Activated T-cell treated with anti-CD3 and anti-CD28 coated beads, Interleukin-2, amount 50 U/mL, for 72 hours (primary cell): ENCODE data around the gene C1GALT1. TPM values are rescaled to one million over a fixed set of nuclear protein-coding genes. Genes with fewer than 3 reads are reported as not detected.
A peak's percentile ranks its signal among the peaks of the same experiment; 100 is the strongest.
"Not testable (repeated sequence)": the region's sequence is repeated elsewhere in the genome, so short reads cannot be mapped to it uniquely, and the experiment has no call there.

ENCODE experiments used
- ATAC-seq, 2 donors: fragments of 150-1000 bp; cut with Tn5 transposase; replicated peaks in 1 of 2; 2 replicates each; pipeline ENCODE4 v1.10.0; 2021; ENCODE audit warnings: moderate library complexity in 2 of 2, mild to moderate bottlenecking in 1 of 2
- DNase-seq, 2 donors: peaks; one replicate each; pipeline ENCODE4 v3.0.0; 2021 to 2022; ENCODE audit warnings: mixed read lengths in 1 of 2
- H3K27ac Mint-ChIP-seq: one replicate; pipeline ENCODE4 v1.8.0; 2022; ENCODE audit warnings: mild to moderate bottlenecking, moderate library complexity, mixed read lengths
- H3K27me3 Mint-ChIP-seq: one replicate; pipeline ENCODE4 v1.8.0; 2022; ENCODE audit warnings: low read depth, mixed read lengths
- H3K36me3 Mint-ChIP-seq, 2 donors: one replicate each; pipeline ENCODE4 v1.8.0; 2022; ENCODE audit warnings: mixed read lengths in 2 of 2, mild to moderate bottlenecking in 1 of 2; ENCODE audit not compliant: insufficient read depth in 2 of 2
- H3K4me1 Mint-ChIP-seq: one replicate; pipeline ENCODE4 v1.8.0; 2022; ENCODE audit warnings: low read depth, mixed read lengths
- H3K4me3 Mint-ChIP-seq, 2 donors: one replicate each; pipeline ENCODE4 v1.8.0; 2022; ENCODE audit warnings: mild to moderate bottlenecking in 2 of 2, mixed read lengths in 2 of 2, moderate library complexity in 2 of 2
- H3K9me3 Mint-ChIP-seq, 2 donors: one replicate each; pipeline ENCODE4 v1.8.0; 2022; ENCODE audit warnings: mixed read lengths in 2 of 2
- total RNA-seq, 2 donors: library from RNA; stranded (reverse); gene quantifications; one replicate each; pipeline ENCODE4 v1.2.3, GENCODE V29; 2022

C1GALT1 gene
- total RNA-seq, 2 donors from 2014 or later = 31.0 to 31.8 TPM

DNA sequence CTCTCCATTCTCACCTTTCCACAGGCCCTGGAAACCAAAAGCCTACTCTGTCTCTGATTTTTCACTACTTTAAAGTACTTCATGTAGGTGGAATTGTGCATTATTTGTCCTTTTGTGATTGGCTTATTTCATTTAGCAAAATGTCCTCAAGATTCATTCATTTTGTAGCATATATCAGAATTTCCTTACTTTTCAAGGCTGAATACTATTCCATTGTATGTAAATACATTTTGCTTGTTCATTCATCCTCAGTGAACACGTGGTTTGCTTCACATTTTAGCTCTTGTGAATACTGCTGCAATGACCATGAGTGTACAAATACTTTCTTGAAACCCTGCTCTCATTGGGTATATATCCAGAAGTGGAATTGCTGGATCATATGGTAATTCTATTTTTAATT, 8.8 kb downstream of the C1GALT1 start:
- Mint-ChIP-seq H3K4me3 (no peak overlapping the region), H3K27me3 (no peaks in the 10 kb centered on the region), H3K4me1 (peaks cover 42% of the 10 kb centered on the region), H3K36me3 (peaks cover 4 to 7% of the 10 kb centered on the region in 2 donors), H3K9me3 (peaks cover 3 to 9% of the 10 kb centered on the region in 2 donors), H3K27ac (no peak overlapping the region)
- ATAC-seq = no peak
- no peak for DNase-seq

DNA sequence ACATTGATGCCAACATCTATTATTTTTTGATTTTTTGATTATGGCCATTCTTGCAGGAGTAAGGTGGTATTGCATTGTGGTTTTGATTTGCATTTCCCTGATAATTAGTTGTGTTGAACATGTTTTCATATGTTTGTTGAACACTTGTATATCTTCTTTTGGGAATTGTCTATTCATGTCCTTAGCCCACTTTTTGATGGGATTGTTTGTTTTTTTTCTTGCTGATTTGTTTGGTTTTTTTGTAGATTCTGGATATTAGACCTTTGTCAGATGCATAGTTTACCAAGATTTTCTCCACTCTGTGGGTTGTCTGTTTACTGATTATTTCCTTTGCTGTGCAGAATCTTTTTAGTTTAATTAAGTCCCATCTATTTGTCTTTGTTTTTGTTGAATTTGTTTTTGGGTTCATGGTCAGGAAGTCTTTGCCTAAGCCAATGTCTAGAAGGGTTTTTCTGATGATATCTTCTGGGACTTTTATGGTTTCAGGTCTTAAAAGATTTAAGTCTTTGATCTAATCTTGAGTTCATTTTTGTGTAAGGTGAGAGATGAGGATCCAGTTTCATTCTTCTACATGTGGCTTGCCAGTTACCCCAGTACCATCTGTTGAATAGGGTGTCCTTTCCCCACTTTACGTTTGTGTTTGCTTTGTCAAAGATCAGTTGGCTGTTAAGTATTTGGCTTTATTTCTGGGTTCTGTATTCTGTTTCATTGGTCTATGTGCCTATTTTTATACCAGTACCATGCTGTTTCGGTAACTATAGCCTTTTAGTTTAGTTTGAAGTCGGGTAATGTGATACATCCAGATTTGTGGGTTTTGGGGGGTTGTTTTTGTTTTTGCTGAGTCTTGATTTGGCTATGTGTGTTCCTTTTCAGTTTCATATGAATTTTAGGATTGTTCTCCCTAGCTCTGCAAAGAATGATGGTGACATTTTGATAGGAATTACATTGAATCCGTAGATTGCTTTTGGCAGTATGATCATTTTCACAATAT, 10.7 kb downstream of the C1GALT1 start:
- Mint-ChIP-seq H3K9me3 (peaks cover 3 to 11% of the 10 kb centered on the region in 2 donors), H3K4me3 (peak overlapping the region; percentile 41 to 82), H3K4me1 (peaks cover 41% of the 10 kb centered on the region), H3K36me3 (peaks cover 9 to 15% of the 10 kb centered on the region in 2 donors), H3K27ac (peak overlapping the region; percentile 87)
- DNase-seq, H3K27me3 Mint-ChIP-seq: not testable (repeated sequence)
- peak; percentile 30 to 34 for ATAC-seq

DNA sequence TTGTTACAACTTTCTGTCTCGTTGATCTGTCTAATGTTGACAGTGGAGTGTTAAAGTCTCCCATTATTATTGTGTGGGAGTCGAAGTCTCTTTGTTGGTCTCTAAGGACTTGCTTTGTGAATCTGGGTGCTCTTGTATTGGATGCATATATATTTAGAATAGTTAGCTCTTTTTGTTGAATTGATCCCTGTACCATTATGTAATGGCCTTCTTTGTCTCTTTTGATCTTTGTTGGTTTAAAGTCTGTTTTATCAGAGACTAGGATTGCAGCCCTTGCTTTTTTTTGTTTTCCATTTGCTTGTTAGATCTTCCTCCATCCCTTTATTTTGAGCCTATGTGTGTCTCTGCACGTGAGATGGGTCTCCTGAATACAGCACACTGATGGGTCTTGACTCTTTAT, 17.2 kb downstream of the C1GALT1 start:
- not testable (repeated sequence) for H3K27me3 Mint-ChIP-seq, ATAC-seq, H3K9me3 Mint-ChIP-seq, DNase-seq, H3K27ac Mint-ChIP-seq
- Mint-ChIP-seq H3K4me1 (peaks cover 69% of the 10 kb centered on the region), H3K36me3 (peaks cover 9 to 21% of the 10 kb centered on the region in 2 donors), H3K4me3 (peak overlapping the region in 1 of 2 donors; percentile 48)

DNA sequence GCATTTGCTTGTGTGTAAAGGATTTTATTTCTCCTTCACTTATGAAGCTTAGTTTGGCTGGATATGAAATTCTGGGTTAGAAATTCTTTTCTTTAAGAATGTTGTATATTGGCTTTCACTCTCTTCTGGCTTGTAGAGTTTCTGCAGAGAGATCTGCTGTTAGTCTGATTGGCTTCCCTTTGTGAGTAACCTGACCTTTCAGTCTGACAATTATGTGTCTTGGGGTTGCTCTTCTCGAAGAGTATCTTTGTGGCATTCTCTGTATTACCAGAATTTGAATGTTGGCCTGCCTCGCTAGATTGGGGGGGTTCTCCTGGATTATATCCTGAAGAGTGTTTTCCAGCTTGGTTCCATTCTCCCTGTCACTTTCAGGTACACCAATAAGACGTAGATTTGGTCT, 17.9 kb downstream of the C1GALT1 start:
- H3K36me3 Mint-ChIP-seq = peaks cover 9 to 21% of the 10 kb centered on the region in 2 donors
- not testable (repeated sequence) for DNase-seq, H3K27me3 Mint-ChIP-seq, H3K9me3 Mint-ChIP-seq
- peak overlapping the region; percentile 48 to 79 for H3K4me3 Mint-ChIP-seq
- H3K4me1 Mint-ChIP-seq = peaks cover 69% of the 10 kb centered on the region
- ATAC-seq = peak; percentile 41 to 47
- H3K27ac Mint-ChIP-seq = peak overlapping the region; percentile 58

DNA sequence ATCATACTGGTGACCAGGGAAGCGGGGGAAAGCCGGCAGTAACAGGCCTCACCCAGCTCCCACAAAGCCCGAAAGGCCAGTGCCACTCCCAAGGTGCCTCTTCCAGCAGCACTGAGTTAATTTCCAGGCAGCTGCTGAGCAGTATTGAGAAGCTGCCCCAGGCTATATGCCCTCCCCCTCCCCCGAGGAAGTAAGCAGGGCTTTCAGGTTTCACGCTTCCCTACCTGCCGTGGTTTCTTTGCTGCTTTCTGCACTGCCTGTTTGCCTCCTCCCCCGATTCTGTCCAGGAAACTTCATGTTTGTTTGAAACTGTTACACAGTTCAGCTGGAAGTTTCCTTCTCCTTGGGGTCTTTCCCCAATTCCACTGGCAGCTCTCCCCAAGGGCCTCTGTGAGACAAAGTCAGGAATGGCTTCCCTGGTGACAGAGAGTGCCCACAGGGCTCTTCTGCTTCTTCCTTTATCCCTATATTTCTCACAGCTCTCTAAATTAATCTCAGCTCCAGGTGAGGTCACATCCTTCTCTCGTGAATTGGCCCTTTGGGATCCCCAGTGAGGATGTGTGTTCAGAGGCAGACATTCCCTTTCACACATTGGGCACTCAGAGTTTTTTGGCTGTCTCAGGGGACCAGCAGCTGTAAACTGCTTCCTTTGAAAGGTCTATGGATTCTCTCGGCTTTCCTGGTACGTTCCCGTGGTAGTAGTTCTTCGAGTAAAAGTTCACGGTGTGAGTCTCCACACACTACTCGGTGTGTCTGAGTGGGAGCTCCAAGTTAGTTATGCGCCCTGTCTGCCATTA, 19.4 kb downstream of the C1GALT1 start:
- DNase-seq (peak; percentile 34 to 50), ATAC-seq (peak; percentile 83 to 86)
- Mint-ChIP-seq H3K27ac (peak overlapping the region; percentile 85), H3K9me3 (peaks cover 1 to 5% of the 10 kb centered on the region in 2 donors), H3K36me3 (peaks cover 7 to 21% of the 10 kb centered on the region in 2 donors), H3K4me3 (peak overlapping the region; percentile 75 to 79), H3K27me3 (no peaks in the 10 kb centered on the region), H3K4me1 (peaks cover 71% of the 10 kb centered on the region)

GRCh38 chr7:7202375-7202720, 20.0 kb downstream of the C1GALT1 start:
- H3K4me3 Mint-ChIP-seq = peak overlapping the region; percentile 75 to 79
- peak overlapping the region; percentile 85 for H3K27ac Mint-ChIP-seq
- no peak for DNase-seq
- H3K27me3 Mint-ChIP-seq = no peaks in the 10 kb centered on the region
- peaks cover 77% of the 10 kb centered on the region for H3K4me1 Mint-ChIP-seq
- H3K9me3 Mint-ChIP-seq = peaks cover 1 to 5% of the 10 kb centered on the region in 2 donors
- peaks cover 10 to 23% of the 10 kb centered on the region in 2 donors for H3K36me3 Mint-ChIP-seq
- ATAC-seq = no peak

DNA sequence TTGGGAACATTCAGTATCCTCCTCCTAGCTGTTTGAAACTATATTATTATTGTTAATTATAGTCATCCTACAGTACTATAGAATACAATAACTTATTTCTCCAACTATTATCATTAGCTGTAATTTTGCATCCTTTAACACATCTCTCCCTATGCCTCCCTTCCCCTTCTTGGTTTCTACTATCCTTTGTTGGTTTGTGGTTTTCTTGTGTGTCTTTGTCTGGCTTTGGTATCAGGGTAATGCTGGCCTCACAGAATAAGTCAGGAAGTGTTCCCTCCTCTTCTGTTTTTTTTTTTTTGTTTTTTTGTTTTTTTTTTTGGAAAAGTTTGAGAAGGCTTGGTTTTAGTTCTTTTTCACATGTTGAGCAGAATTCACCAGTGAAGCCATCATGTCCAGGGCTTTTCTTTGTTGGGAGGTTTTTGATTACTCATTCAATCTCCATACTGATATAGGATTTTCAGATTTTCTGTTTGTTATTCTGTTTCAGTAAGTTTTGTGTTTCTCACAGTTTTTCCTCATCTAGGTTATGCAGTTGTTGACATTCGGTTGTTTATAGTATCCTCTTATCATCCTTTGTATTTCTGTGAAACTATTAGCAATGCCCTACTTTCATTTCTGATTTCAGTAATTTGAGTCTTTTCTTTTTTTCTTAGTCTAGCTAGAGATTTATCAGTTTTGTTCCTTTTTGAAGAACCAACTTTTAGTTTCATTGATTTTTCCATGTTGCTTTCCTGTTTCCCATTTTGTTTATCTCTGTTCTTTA, 21.6 kb downstream of the C1GALT1 start:
- H3K4me1 Mint-ChIP-seq = peaks cover 77% of the 10 kb centered on the region
- peaks cover 1 to 2% of the 10 kb centered on the region in 2 donors for H3K9me3 Mint-ChIP-seq
- no peaks in the 10 kb centered on the region for H3K27me3 Mint-ChIP-seq
- DNase-seq (no peak), ATAC-seq (no peak)
- H3K36me3 Mint-ChIP-seq = peaks cover 7 to 15% of the 10 kb centered on the region in 2 donors
- H3K4me3 Mint-ChIP-seq = peak overlapping the region; percentile 7 to 92
- H3K27ac Mint-ChIP-seq = peak overlapping the region; percentile 99

GRCh38 chr7:7207876-7208275, 25.5 kb downstream of the C1GALT1 start:
- H3K9me3 Mint-ChIP-seq = no peaks in the 10 kb centered on the region
- ATAC-seq (no peak), DNase-seq (no peak)
- H3K4me1 Mint-ChIP-seq = peaks cover 53% of the 10 kb centered on the region
- H3K27me3 Mint-ChIP-seq = no peaks in the 10 kb centered on the region
- H3K27ac Mint-ChIP-seq = peak overlapping the region; percentile 51
- H3K36me3 Mint-ChIP-seq = peaks cover 6 to 16% of the 10 kb centered on the region in 2 donors
- H3K4me3 Mint-ChIP-seq = no peak overlapping the region

DNA sequence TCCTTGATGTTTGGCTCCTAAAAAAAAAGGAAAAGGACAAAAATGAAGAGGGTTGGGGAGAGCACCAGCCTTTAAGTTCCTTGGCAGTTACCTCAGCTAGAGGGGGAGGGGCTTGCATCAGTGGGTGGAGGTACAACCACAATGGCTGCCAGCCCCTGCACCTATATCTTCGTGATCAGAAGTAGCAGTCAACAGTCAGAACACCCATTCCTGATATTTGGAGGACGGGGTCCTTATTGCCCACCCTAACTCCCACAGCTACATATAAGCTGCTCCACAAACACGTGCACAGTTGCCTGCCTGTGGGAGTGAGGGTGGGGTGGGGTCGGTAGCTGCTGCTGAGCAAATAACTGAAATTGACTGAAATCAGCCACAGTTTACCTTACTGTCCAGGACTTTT, 26.2 kb downstream of the C1GALT1 start:
- H3K27me3 Mint-ChIP-seq = no peaks in the 10 kb centered on the region
- no peaks in the 10 kb centered on the region for H3K9me3 Mint-ChIP-seq
- peaks cover 6 to 16% of the 10 kb centered on the region in 2 donors for H3K36me3 Mint-ChIP-seq
- no peak overlapping the region for H3K4me3 Mint-ChIP-seq
- ATAC-seq (no peak), DNase-seq (no peak)
- no peak overlapping the region for H3K27ac Mint-ChIP-seq
- peaks cover 47% of the 10 kb centered on the region for H3K4me1 Mint-ChIP-seq

GRCh38 chr7:7209412-7210050, 27.2 kb downstream of the C1GALT1 start:
- H3K36me3 Mint-ChIP-seq = peaks cover 6 to 18% of the 10 kb centered on the region in 2 donors
- DNase-seq (no peak), ATAC-seq (no peak)
- H3K4me3 Mint-ChIP-seq = no peak overlapping the region
- no peaks in the 10 kb centered on the region for H3K9me3 Mint-ChIP-seq
- peaks cover 45% of the 10 kb centered on the region for H3K4me1 Mint-ChIP-seq
- H3K27me3 Mint-ChIP-seq = no peaks in the 10 kb centered on the region
- H3K27ac Mint-ChIP-seq = no peak overlapping the region

DNA sequence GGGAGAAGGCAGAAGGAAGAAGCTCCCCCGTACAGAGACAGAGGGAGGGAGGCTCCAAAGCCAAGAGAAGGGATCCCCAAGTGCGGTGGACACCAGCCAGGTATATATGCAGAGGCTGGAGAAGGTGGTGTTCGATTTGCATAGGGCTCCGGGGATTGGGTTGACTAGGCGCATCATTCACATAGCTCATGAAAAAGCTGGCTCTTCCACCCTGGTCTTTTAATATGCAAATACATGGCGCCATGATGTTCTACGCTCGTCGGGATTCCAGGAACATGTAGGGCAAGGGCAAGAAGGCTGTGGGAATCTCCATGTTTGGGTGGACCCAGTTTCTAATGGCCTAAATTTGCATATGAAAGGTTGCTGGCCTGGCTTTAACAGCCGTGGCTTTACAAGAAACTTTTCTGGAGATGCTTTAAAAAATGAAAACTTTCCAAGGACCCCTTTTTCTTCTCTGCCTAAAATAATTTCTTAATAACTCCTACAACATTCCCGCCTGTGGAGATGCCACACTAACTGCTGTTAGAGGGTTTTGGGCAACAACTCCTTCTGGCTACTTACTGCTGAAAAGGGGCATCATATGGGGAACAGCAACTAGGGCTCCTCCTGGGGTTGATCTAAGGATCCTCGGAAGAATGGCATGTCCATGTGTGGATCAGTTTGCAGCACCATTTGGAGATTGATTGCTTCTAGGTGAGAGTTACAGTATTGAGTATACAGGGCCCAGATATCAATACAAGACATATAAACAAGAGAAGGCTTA, 28.3 kb downstream of the C1GALT1 start:
- H3K36me3 Mint-ChIP-seq = peaks cover 10 to 19% of the 10 kb centered on the region in 2 donors
- no peak for ATAC-seq
- DNase-seq = no peak
- H3K27ac Mint-ChIP-seq = no peak overlapping the region
- no peaks in the 10 kb centered on the region for H3K27me3 Mint-ChIP-seq
- H3K4me3 Mint-ChIP-seq = no peak overlapping the region
- peaks cover 39% of the 10 kb centered on the region for H3K4me1 Mint-ChIP-seq
- H3K9me3 Mint-ChIP-seq = no peaks in the 10 kb centered on the region
